Activated CD4-positive, alpha-beta T cell treated with anti-CD3 and anti-CD28 coated beads for 48 hours (primary cell): ENCODE data around the gene SECTM1.

ENCODE experiments used
- DNase-seq: peaks from one replicate; pipeline ENCODE4 v3.0.0-alpha.2; 2020

The SECTM1 gene

GRCh38 chr17:82314012-82314726, 19.4 kb downstream of the SECTM1 start:
- no peak for DNase-seq

- no peak for DNase-seq
Measured at GRCh38 chr17:82313195-82314011, 20.2 kb downstream of the SECTM1 start.

- DNase-seq: no peak
Measured at GRCh38 chr17:82311971-82312370, 21.6 kb downstream of the SECTM1 start.

- no peak for DNase-seq
Measured at GRCh38 chr17:82310877-82311276, 22.7 kb downstream of the SECTM1 start.

GRCh38 chr17:82309656-82310570, 23.7 kb downstream of the SECTM1 start:
- DNase-seq: no peak

GRCh38 chr17:82305727-82306300, 27.8 kb downstream of the SECTM1 start:
- no peak for DNase-seq

- DNase-seq: no peak
Measured at GRCh38 chr17:82304826-82305726, 28.5 kb downstream of the SECTM1 start.

GRCh38 chr17:82303944-82304808, 29.4 kb downstream of the SECTM1 start:
- DNase-seq: no peak

GRCh38 chr17:82302991-82303943, 30.3 kb downstream of the SECTM1 start:
- DNase-seq: peak; percentile 51

GRCh38 chr17:82302568-82302963, 31.0 kb downstream of the SECTM1 start:
- no peak for DNase-seq

GRCh38 chr17:82301916-82302567, 31.5 kb downstream of the SECTM1 start:
- DNase-seq: peak; percentile 82

- DNase-seq: no peak
Measured at GRCh38 chr17:82301300-82301915, 32.2 kb downstream of the SECTM1 start.

- DNase-seq: peak; percentile 80
Measured at GRCh38 chr17:82300707-82301270, 32.8 kb downstream of the SECTM1 start.

- no peak for DNase-seq
Measured at GRCh38 chr17:82300228-82300627, 33.3 kb downstream of the SECTM1 start.

GRCh38 chr17:82299452-82299851, 34.1 kb downstream of the SECTM1 start:
- peak; percentile 78 for DNase-seq

GRCh38 chr17:82298538-82299421, 34.8 kb downstream of the SECTM1 start:
- peak; percentile 40 for DNase-seq
